ENCODE data around the gene GM2A.

DNA sequence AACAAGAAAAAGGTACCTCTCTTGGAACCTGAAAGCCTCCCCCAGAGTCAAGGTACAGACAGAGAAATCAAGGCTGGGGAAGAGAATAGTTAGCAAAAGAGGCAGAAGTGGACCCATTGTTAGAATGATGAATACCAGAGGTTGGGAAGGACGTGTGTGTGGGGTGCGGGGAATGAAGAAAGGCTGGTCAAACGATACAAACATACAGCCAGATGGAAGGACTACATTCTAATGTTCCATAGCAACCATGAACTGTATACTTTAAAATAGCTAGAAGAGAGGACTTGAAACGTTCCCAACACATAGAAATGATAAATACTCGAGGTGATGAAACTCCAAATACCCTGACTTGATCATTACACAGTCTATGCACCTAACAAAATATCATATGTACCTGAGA is 36.2 kb upstream of the GM2A start:
- TF ChIP-seq, protein P1, sequence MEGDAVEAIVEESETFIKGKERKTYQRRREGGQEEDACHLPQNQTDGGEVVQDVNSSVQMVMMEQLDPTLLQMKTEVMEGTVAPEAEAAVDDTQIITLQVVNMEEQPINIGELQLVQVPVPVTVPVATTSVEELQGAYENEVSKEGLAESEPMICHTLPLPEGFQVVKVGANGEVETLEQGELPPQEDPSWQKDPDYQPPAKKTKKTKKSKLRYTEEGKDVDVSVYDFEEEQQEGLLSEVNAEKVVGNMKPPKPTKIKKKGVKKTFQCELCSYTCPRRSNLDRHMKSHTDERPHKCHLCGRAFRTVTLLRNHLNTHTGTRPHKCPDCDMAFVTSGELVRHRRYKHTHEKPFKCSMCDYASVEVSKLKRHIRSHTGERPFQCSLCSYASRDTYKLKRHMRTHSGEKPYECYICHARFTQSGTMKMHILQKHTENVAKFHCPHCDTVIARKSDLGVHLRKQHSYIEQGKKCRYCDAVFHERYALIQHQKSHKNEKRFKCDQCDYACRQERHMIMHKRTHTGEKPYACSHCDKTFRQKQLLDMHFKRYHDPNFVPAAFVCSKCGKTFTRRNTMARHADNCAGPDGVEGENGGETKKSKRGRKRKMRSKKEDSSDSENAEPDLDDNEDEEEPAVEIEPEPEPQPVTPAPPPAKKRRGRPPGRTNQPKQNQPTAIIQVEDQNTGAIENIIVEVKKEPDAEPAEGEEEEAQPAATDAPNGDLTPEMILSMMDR (IDR thresholded peaks at IDR 0.05), result no peak
- TF ChIP-seq POLR2A (IDR thresholded peaks at IDR 0.05), result no peak

All from right lobe of liver (tissue), 4 donors.